K562 (cell line): Measurements from ENCODE around the gene VGLL3. TPM values are rescaled to one million over a fixed set of nuclear protein-coding genes. Genes with fewer than 3 reads are reported as not detected.

Experiments used
- ATAC-seq: fragments of 200-7000 bp; cut with Tn5 transposase; 3 replicates; pipeline ENCODE4 v1.9.1; 2020; ENCODE audit warnings: moderate library complexity
- BruUV-seq: library from RNA; stranded (reverse); fragments of 400-500 nt; replicated peaks from 2 replicates; lab custom pipeline; 2021; lab: Mats Ljungman, UMichigan
- CTCF ChIA-PET: fragments of 300-600 bp; formaldehyde crosslinking; extraction: SDS; loops from one replicate; lab custom pipeline; 2021; ENCODE audit warnings: low intra/inter-chr PET ratio; lab: Yijun Ruan, JAX
- POLR2A ChIA-PET: fragments of 300-600, 350-650 bp; sonication (Branson Sonifier 250); formaldehyde crosslinking; extraction: SDS; loops from one replicate; lab custom pipeline; 2021; ENCODE audit warnings: antibody characterized with exemption, inconsistent platforms; lab: Yijun Ruan, JAX
- DNase-seq, 4 experiments: peaks; one replicate each; pipeline versions ENCODE4 v3.0.0 to v3.0.0-alpha.2; 2011 to 2018; ENCODE audit warnings: low spot score in 3 of 4, mixed read lengths in 3 of 4; ENCODE audit errors: extremely low read depth in 1 of 4
- FAIRE-seq: peaks from 2 replicates; lab custom pipeline; 2011; peaks lifted over from hg19 to GRCh38; lab: Jason Lieb, UNC
- H2AFZ ChIP-seq: 2 replicates; pipeline ENCODE4 v1.6.0; 2011; ENCODE audit warnings: low read depth, low read length, control low read depth, inconsistent platforms
- H3K27ac ChIP-seq: fragments of 200-600 bp; 3 replicates; pipeline ENCODE4 v1.8.0; 2011; ENCODE audit warnings: low read depth, mild to moderate bottlenecking, control low read depth, inconsistent platforms, low read length, moderate library complexity, mixed read lengths; ENCODE audit errors: extremely low read depth
- H3K27me3 ChIP-seq, 2 experiments: fragments of 300-600 bp in 1 of 2; 2 replicates in 1 of 2; 3 replicates in 1 of 2; pipeline versions ENCODE4 v1.6.0 to v1.8.0; 2011; ENCODE audit warnings: inconsistent platforms in 2 of 2, low read length in 2 of 2, mild to moderate bottlenecking in 1 of 2, mixed read lengths in 1 of 2, moderate library complexity in 1 of 2; ENCODE audit not compliant: control insufficient read depth in 2 of 2, insufficient read depth in 2 of 2
- H3K36me3 ChIP-seq: fragments of 300-600 bp; 3 replicates; pipeline ENCODE4 v1.8.0; 2011; ENCODE audit warnings: mild to moderate bottlenecking, low read length, inconsistent platforms; ENCODE audit not compliant: control insufficient read depth, insufficient read depth
- H3K4me1 ChIP-seq, 2 experiments: fragments of 200-600 bp in 1 of 2; replicated peaks in 1 of 2; 2 replicates in 1 of 2; 3 replicates in 1 of 2; pipeline versions ENCODE4 v1.5.1 to v1.8.0; 2011; ENCODE audit warnings: inconsistent platforms in 2 of 2, low read length in 2 of 2, mild to moderate bottlenecking in 1 of 2, mixed read lengths in 1 of 2, moderate library complexity in 1 of 2; ENCODE audit not compliant: control insufficient read depth in 2 of 2, insufficient read depth in 2 of 2
- H3K4me2 ChIP-seq: 2 replicates; pipeline ENCODE4 v1.6.1; 2011; ENCODE audit warnings: low read length, control low read depth, inconsistent platforms, mixed read lengths; ENCODE audit not compliant: insufficient read depth
- H3K4me3 ChIP-seq: fragments of 200-600 bp; sonication (generic), shearing (Covaris generic); 2 replicates; pipeline ENCODE4 v1.5.1; 2016; ENCODE audit warnings: control low read depth, inconsistent platforms
- H3K79me2 ChIP-seq: fragments of 200-600 bp; 3 replicates; pipeline ENCODE4 v1.8.0; 2011; ENCODE audit warnings: low read length, inconsistent platforms; ENCODE audit not compliant: control insufficient read depth, insufficient read depth
- H3K9ac ChIP-seq, 2 experiments: 2 replicates each; pipeline versions ENCODE4 v1.6.0 to v1.6.1; 2011; ENCODE audit warnings: low read depth in 2 of 2, low read length in 2 of 2, control low read depth in 1 of 2, inconsistent platforms in 1 of 2, mild to moderate bottlenecking in 1 of 2, mixed read lengths in 1 of 2; ENCODE audit not compliant: insufficient read depth in 1 of 2
- H3K9me1 ChIP-seq: one replicate; pipeline ENCODE4 v1.6.0; 2011; ENCODE audit warnings: inconsistent platforms, mild to moderate bottlenecking, low read length, moderate library complexity; ENCODE audit not compliant: control insufficient read depth, insufficient read depth
- H3K9me3 ChIP-seq: replicated peaks from 2 replicates; pipeline ENCODE4 v1.5.1; 2011; ENCODE audit warnings: low read depth, low read length, inconsistent platforms; ENCODE audit not compliant: control insufficient read depth, insufficient read depth
- H4K20me1 ChIP-seq: replicated peaks from 2 replicates; pipeline ENCODE4 v1.6.1; 2011; ENCODE audit warnings: low read length, inconsistent platforms, mixed read lengths; ENCODE audit not compliant: control insufficient read depth, insufficient read depth
- BRD9 ChIP-seq: fragments of 450-650 bp; IDR thresholded peaks from 2 replicates; pipeline ENCODE4 v1.6.1; 2018; ENCODE audit warnings: low read depth; ENCODE audit not compliant: partially characterized antibody
- CBFA2T3 ChIP-seq: fragments of 450-650 bp; IDR thresholded peaks from 2 replicates; pipeline ENCODE4 v1.6.1; 2017
- ETV5 ChIP-seq: sonication (generic); formaldehyde crosslinking; IDR thresholded peaks from 2 replicates; pipeline ENCODE4 v1.4.0; 2020; ENCODE audit warnings: low read depth, mild to moderate bottlenecking, missing genetic modification reagents
- NFRKB ChIP-seq: fragments of 450-650 bp; IDR thresholded peaks from 2 replicates; pipeline ENCODE4 v1.6.1; 2016; ENCODE audit warnings: low read depth
- ZNF146 ChIP-seq: IDR thresholded peaks from one replicate; pipeline ENCODE4 v1.6.1; 2018; ENCODE audit warnings: missing compliant biosample characterization; ENCODE audit not compliant: unreplicated experiment
- ZNF354B ChIP-seq: fragments of 250-450 bp; sonication (Bioruptor Pico); IDR thresholded peaks from 2 replicates; pipeline ENCODE4 v1.4.0; 2020
- WGBS: fragments of 100-300 bp; shearing (Covaris generic); methylation state at CpG from one replicate; pipeline ENCODE4 v1.1.6; 2016; ENCODE audit warnings: low coverage, mixed read lengths; ENCODE audit not compliant: insufficient coverage; ENCODE audit errors: missing lambda C conversion rate; 5-methylcytosine and 5-hydroxymethylcytosine counted together
- in situ Hi-C: fragments of 300-500 bp; cut with MboI; formaldehyde crosslinking; loops from 4 replicates; pipeline ENCODE4 v1.15.0; 2018; ENCODE audit warnings: inconsistent platforms, mixed read lengths
- intact Hi-C: fragments of 100-400 bp; cut with micrococcal nuclease; formaldehyde crosslinking; loops from 2 replicates; pipeline ENCODE4 v1.14.2; 2022
- polyA plus RNA-seq, 8 experiments: library from polyadenylated mRNA; depleted of rRNA in 4 of 8; stranded (reverse) in 5 of 8; unstranded in 3 of 8; fragments of >200 nt; fragmentation: Nextera tagmentation in 2 of 8; fragmentation: Illumina TruSeq in 1 of 8; extraction: Ambion mirVana in 2 of 8; extraction: Trizol in 1 of 8; gene quantifications; 2 replicates each; pipeline versions ENCODE4 v1.2.1 to v1.2.3, GENCODE V29; 2011 to 2014; ENCODE audit warnings: inconsistent platforms in 1 of 8, missing spikeins in 1 of 8
- total RNA-seq, 7 experiments: library from RNA; depleted of rRNA in 6 of 7; stranded (reverse); fragments of >200 nt in 6 of 7; fragmentation: Illumina TruSeq in 2 of 7; extraction: Trizol in 2 of 7; gene quantifications; 2 replicates each; pipeline versions ENCODE4 v1.2.1 to v1.2.3, GENCODE V29; 2011 to 2021; ENCODE audit warnings: low replicate concordance in 1 of 7
- TF ChIP-seq, protein P1 (sequence below): sonication (generic); formaldehyde crosslinking; IDR thresholded peaks from 2 replicates; pipeline ENCODE4 v1.8.1; 2022; ENCODE audit warnings: missing genetic modification reagents
- TF ChIP-seq, protein P2 (sequence below): IDR thresholded peaks from 2 replicates; pipeline ENCODE4 v1.6.1; 2012; ENCODE audit warnings: low read depth, low read length, improper control_type of control experiment, borderline replicate concordance

Gene VGLL3
- total and polyA plus RNA-seq, 9 of the 15 experiments (the other 6 are each of a cell fraction or from before 2014, with no cell fraction given) = under 0.01 to 0.09 (median 0.04) TPM; not detected in 6

DNA sequence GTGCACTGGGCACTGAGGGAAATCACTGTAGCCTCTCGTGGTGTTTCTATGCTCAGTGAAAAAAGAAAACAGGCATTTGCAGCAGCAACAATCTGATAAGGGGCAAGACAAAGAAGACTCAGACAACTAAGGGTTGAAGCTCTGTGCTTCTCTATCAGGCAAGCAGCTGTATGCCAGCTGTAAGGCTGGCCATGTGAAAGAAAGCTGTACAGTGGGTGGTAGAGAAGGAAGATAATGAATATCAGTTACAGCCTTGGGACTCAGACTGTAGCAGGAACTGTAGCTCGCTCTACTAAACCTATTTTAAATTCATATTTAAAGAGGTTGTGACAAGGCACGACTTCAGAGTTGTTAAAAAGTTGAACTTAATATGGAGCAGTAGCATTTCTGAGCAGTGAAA, 76.3 kb downstream of the VGLL3 start (continued):
- no peak for TF ChIP-seq ZNF146

DNA sequence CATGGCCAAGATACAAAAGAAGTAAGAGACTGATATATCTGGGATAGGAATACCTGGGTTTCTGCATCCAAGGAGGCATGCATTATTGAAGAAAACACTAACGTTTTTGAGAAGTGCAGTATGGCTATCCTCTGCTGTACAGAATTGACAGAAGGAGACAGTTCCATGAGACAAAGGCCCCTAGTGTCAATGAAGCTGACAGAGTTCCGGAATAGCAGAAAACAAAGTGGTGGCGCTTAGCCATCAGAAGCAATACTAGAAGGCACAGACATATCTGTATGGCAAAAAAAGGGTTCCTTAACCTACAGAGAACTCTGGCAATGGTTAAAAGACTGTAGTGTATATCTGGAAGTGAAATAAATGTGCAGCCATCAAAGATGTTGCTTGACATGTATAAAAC, 77.8 kb downstream of the VGLL3 start:
- TF ChIP-seq CBFA2T3 (no peak), BRD9 (no peak), ETV5 (CRISPR knock-in tag) (no peak), ZNF354B (CRISPR knock-in tag) (no peak), NFRKB (no peak)
- TF ChIP-seq, protein P1, sequence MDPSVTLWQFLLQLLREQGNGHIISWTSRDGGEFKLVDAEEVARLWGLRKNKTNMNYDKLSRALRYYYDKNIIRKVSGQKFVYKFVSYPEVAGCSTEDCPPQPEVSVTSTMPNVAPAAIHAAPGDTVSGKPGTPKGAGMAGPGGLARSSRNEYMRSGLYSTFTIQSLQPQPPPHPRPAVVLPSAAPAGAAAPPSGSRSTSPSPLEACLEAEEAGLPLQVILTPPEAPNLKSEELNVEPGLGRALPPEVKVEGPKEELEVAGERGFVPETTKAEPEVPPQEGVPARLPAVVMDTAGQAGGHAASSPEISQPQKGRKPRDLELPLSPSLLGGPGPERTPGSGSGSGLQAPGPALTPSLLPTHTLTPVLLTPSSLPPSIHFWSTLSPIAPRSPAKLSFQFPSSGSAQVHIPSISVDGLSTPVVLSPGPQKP (CRISPR knock-in tag) = no peak
- TF ChIP-seq, protein P2, sequence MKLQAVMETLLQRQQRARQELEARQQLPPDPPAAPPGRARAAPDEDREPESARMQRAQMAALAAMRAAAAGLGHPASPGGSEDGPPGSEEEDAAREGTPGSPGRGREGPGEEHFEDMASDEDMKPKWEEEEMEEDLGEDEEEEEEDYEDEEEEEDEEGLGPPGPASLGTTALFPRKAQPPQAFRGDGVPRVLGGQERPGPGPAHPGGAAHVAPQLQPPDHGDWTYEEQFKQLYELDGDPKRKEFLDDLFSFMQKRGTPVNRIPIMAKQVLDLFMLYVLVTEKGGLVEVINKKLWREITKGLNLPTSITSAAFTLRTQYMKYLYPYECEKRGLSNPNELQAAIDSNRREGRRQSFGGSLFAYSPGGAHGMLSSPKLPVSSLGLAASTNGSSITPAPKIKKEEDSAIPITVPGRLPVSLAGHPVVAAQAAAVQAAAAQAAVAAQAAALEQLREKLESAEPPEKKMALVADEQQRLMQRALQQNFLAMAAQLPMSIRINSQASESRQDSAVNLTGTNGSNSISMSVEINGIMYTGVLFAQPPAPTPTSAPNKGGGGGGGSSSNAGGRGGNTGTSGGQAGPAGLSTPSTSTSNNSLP = no peak
- Histone ChIP-seq H3K36me3 (no peaks in the 10 kb centered on the region), H4K20me1 (no peaks in the 10 kb centered on the region), H3K4me1 (no peaks in the 10 kb centered on the region), H3K9me3 (no peaks in the 10 kb centered on the region), H3K4me2 (no peak overlapping the region), H3K9ac (no peak overlapping the region), H3K27me3 (no peaks in the 10 kb centered on the region), H3K27ac (no peak overlapping the region), H3K9me1 (no peaks in the 10 kb centered on the region), H3K4me3 (no peak overlapping the region), H2AFZ (no peak overlapping the region), H3K79me2 (no peaks in the 10 kb centered on the region)
- ATAC-seq (no peak), FAIRE-seq (no peak), DNase-seq (no peak)
- intact Hi-C loops = no loop called here
- POLR2A ChIA-PET = no interaction called here
- in situ Hi-C loops = no loop called here
- BruUV-seq = no TSS peak
- WGBS = 0% methylated on average over 3 of the region's 3 CpGs
- CTCF ChIA-PET = no interaction called here
